T-helper 17 cell (primary cell): ENCODE measurements around the gene PRDX2. TPM values are rescaled to one million over a fixed set of nuclear protein-coding genes. Genes with fewer than 3 reads are reported as not detected.

Experiments
- ATAC-seq: fragments of 150-1000 bp; cut with Tn5 transposase; 2 replicates; pipeline ENCODE4 v1.10.0; 2021; ENCODE audit warnings: mild to moderate bottlenecking, moderate library complexity
- DNase-seq, 3 donors: peaks; one replicate each; pipeline versions ENCODE4 v3.0.0 to v3.0.0-alpha.2; 2020 to 2021
- H3K9me3 ChIP-seq: one replicate; pipeline ENCODE4 v1.7.0; 2013; ENCODE audit warnings: low read length, mild to moderate bottlenecking; ENCODE audit not compliant: control insufficient read depth, poor library complexity, severe bottlenecking
- H3K27ac Mint-ChIP-seq: one replicate; pipeline ENCODE4 v1.8.0; 2022; ENCODE audit warnings: mild to moderate bottlenecking, moderate library complexity, mixed read lengths
- H3K27me3 Mint-ChIP-seq: one replicate; pipeline ENCODE4 v1.8.0; 2022; ENCODE audit warnings: mixed read lengths
- H3K36me3 Mint-ChIP-seq: one replicate; pipeline ENCODE4 v1.8.0; 2022; ENCODE audit warnings: low read depth, mixed read lengths
- H3K4me1 Mint-ChIP-seq: one replicate; pipeline ENCODE4 v1.8.0; 2022; ENCODE audit warnings: mild to moderate bottlenecking, mixed read lengths
- H3K4me3 Mint-ChIP-seq: one replicate; pipeline ENCODE4 v1.8.0; 2022; ENCODE audit warnings: mild to moderate bottlenecking, moderate library complexity, mixed read lengths
- total RNA-seq, 4 donors: library from RNA in 2 of 4; stranded (reverse) in 2 of 4; gene quantifications; one replicate each; pipeline ENCODE4 v1.2.3 and lab custom pipeline; 2022 to 2026

PRDX2 gene
- total RNA-seq, 2 donors from 2014 or later = 92.6 to 97.0 TPM

GRCh38 chr19:12757544-12758274, 43.9 kb downstream of the PRDX2 start:
- ATAC-seq (peak; percentile 82), DNase-seq (peak; percentile 55 to 61 (median 59))
- Mint-ChIP-seq H3K27ac (no peak overlapping the region), H3K4me1 (peaks cover 6% of the 10 kb centered on the region), H3K4me3 (no peak overlapping the region), H3K36me3 (no peaks in the 10 kb centered on the region), H3K27me3 (peaks cover 25% of the 10 kb centered on the region)
- H3K9me3 ChIP-seq = no peaks in the 10 kb centered on the region

GRCh38 chr19:12756150-12756883, 45.3 kb downstream of the PRDX2 start:
- ATAC-seq (no peak), DNase-seq (no peak)
- H3K4me1 Mint-ChIP-seq = peaks cover 6% of the 10 kb centered on the region
- no peaks in the 10 kb centered on the region for H3K36me3 Mint-ChIP-seq
- peaks cover 25% of the 10 kb centered on the region for H3K27me3 Mint-ChIP-seq
- no peak overlapping the region for H3K27ac Mint-ChIP-seq
- H3K4me3 Mint-ChIP-seq = no peak overlapping the region
- no peaks in the 10 kb centered on the region for H3K9me3 ChIP-seq

- DNase-seq (no peak), ATAC-seq (no peak)
- no peak overlapping the region for H3K4me3 Mint-ChIP-seq
- H3K36me3 Mint-ChIP-seq = no peaks in the 10 kb centered on the region
- H3K27me3 Mint-ChIP-seq = peaks cover 36% of the 10 kb centered on the region
- peaks cover 8% of the 10 kb centered on the region for H3K4me1 Mint-ChIP-seq
- no peaks in the 10 kb centered on the region for H3K9me3 ChIP-seq
- H3K27ac Mint-ChIP-seq = no peak overlapping the region
These were observed 47.0 kb downstream of the PRDX2 start for GRCh38 chr19:12754465-12755196.

- Mint-ChIP-seq H3K36me3 (peaks cover 9% of the 10 kb centered on the region), H3K4me1 (peaks cover 8% of the 10 kb centered on the region), H3K27ac (no peak overlapping the region), H3K27me3 (peaks cover 38% of the 10 kb centered on the region), H3K4me3 (no peak overlapping the region)
- DNase-seq = no peak
- no peak for ATAC-seq
- H3K9me3 ChIP-seq = no peaks in the 10 kb centered on the region
These were observed 49.4 kb downstream of the PRDX2 start for GRCh38 chr19:12752056-12752781.

- Mint-ChIP-seq H3K4me3 (peak within 1 kb of the TSS; percentile 12), H3K27me3 (peaks cover 38% of the 10 kb centered on the region), H3K27ac (peak within 1 kb of the TSS; percentile 72), H3K4me1 (peaks cover 8% of the 10 kb centered on the region), H3K36me3 (peaks cover 9% of the 10 kb centered on the region)
- H3K9me3 ChIP-seq = no peaks in the 10 kb centered on the region
- DNase-seq (no peak), ATAC-seq (no peak)
These were observed 50.0 kb downstream of the PRDX2 start, which contains the start of gene BEST2 for GRCh38 chr19:12751635-12752034. BEST2 (plus strand) TSS chr19:12751791; CDS start chr19:12752593, 802 bp downstream.

- peaks cover 9% of the 10 kb centered on the region for H3K36me3 Mint-ChIP-seq
- H3K27ac Mint-ChIP-seq = peak overlapping the region; percentile 72
- H3K4me1 Mint-ChIP-seq = peaks cover 8% of the 10 kb centered on the region
- ATAC-seq (no peak), DNase-seq (no peak)
- no peaks in the 10 kb centered on the region for H3K9me3 ChIP-seq
- H3K27me3 Mint-ChIP-seq = peaks cover 33% of the 10 kb centered on the region
- peak overlapping the region; percentile 12 for H3K4me3 Mint-ChIP-seq
These were observed 50.7 kb downstream of the PRDX2 start for GRCh38 chr19:12750851-12751250.

GRCh38 chr19:12749938-12750521, 51.6 kb downstream of the PRDX2 start:
- H3K4me1 Mint-ChIP-seq = peaks cover 8% of the 10 kb centered on the region
- no peak overlapping the region for H3K4me3 Mint-ChIP-seq
- H3K27me3 Mint-ChIP-seq = peaks cover 29% of the 10 kb centered on the region
- DNase-seq = no peak
- no peak overlapping the region for H3K27ac Mint-ChIP-seq
- peak; percentile 19 for ATAC-seq
- peaks cover 9% of the 10 kb centered on the region for H3K36me3 Mint-ChIP-seq
- H3K9me3 ChIP-seq = no peaks in the 10 kb centered on the region

- H3K27ac Mint-ChIP-seq = no peak overlapping the region
- DNase-seq (no peak), ATAC-seq (no peak)
- H3K4me1 Mint-ChIP-seq = peaks cover 7% of the 10 kb centered on the region
- H3K9me3 ChIP-seq = no peaks in the 10 kb centered on the region
- peaks cover 19% of the 10 kb centered on the region for H3K27me3 Mint-ChIP-seq
- H3K36me3 Mint-ChIP-seq = peaks cover 9% of the 10 kb centered on the region
- H3K4me3 Mint-ChIP-seq = no peak overlapping the region
These were observed 53.1 kb downstream of the PRDX2 start for GRCh38 chr19:12748489-12748888.

Other genes with a start within 250 kb of the PRDX2 start
- 1 to 10 TPM; 6.8 to 7.0 TPM for gene ZNF490, start 191.0 kb downstream of the PRDX2 start, total RNA-seq
- 10 to 100 TPM; 46.2 to 47.0 TPM for gene ZNF791, start 190.9 kb downstream of the PRDX2 start, total RNA-seq
- gene MAN2B1, start 135.1 kb downstream of the PRDX2 start, total RNA-seq = 100 to 1,000 TPM; 157 to 181 TPM
- 10 to 100 TPM; 10.5 to 11.1 TPM for gene WDR83, start 135.0 kb downstream of the PRDX2 start, total RNA-seq
- gene DHPS, start 119.9 kb downstream of the PRDX2 start, total RNA-seq = 100 to 1,000 TPM; 126 to 147 TPM
- gene GNG14, start 113.8 kb downstream of the PRDX2 start, total RNA-seq = not detected
- gene FBXW9, start 105.2 kb downstream of the PRDX2 start, total RNA-seq = 1 to 10 TPM; 2.9 to 3.5 TPM
- 10 to 100 TPM; 48.6 to 60.0 TPM for gene TNPO2, start 77.9 kb downstream of the PRDX2 start, total RNA-seq
- 100 to 1,000 TPM; 176 to 185 TPM for gene TRIR, start 67.1 kb downstream of the PRDX2 start, total RNA-seq
- 10 to 100 TPM; 29.8 to 32.6 TPM for gene GET3, start 64.3 kb downstream of the PRDX2 start, total RNA-seq
- gene BEST2, start 50.0 kb downstream of the PRDX2 start, total RNA-seq = not detected
- gene HOOK2, start 26.2 kb downstream of the PRDX2 start, total RNA-seq = 10 to 100 TPM; 14.9 to 19.3 TPM
- 1,000 to 10,000 TPM; 1,500 to 1,584 TPM for gene JUNB, start 10.3 kb downstream of the PRDX2 start, total RNA-seq
- gene THSD8, start 269 bp upstream of the PRDX2 start, total RNA-seq = 1 to 10 TPM in 1 of 2 donors, under 1 TPM in 1; 0.85 to 3.0 TPM
- gene RNASEH2A, start 4.8 kb upstream of the PRDX2 start, total RNA-seq = 1 to 10 TPM; 3.1 to 5.7 TPM
- gene RTBDN, start 32.8 kb upstream of the PRDX2 start, total RNA-seq = not detected
- 1 to 10 TPM; 1.5 to 4.1 TPM for gene MAST1, start 36.7 kb upstream of the PRDX2 start, total RNA-seq
- 10 to 100 TPM; 17.8 to 19.8 TPM for gene DNASE2, start 79.6 kb upstream of the PRDX2 start, total RNA-seq
- gene KLF1, start 85.4 kb upstream of the PRDX2 start, total RNA-seq = not detected
- gene GCDH, start 89.4 kb upstream of the PRDX2 start, total RNA-seq = 10 to 100 TPM; 34.0 to 36.2 TPM
- gene SYCE2, start 117.5 kb upstream of the PRDX2 start, total RNA-seq = under 1 TPM; 0.52 to 0.86 TPM
- 10 to 100 TPM; 23.2 to 28.3 TPM for gene FARSA, start 131.9 kb upstream of the PRDX2 start, total RNA-seq
- gene CALR, start 136.8 kb upstream of the PRDX2 start, total RNA-seq = 100 to 1,000 TPM; 418 to 472 TPM
- 10 to 100 TPM; 74.1 to 82.1 TPM for gene RAD23A, start 144.1 kb upstream of the PRDX2 start, total RNA-seq
- 1 to 10 TPM; 6.9 to 8.3 TPM for gene GADD45GIP1, start 155.4 kb upstream of the PRDX2 start, total RNA-seq
- not detected for gene DAND5, start 167.8 kb upstream of the PRDX2 start, total RNA-seq
- under 1 TPM; 0.75 to 0.86 TPM for gene NFIX, start 193.7 kb upstream of the PRDX2 start, total RNA-seq